OCI-LY3 (cell line): Measurements from ENCODE around the gene KAZN.

ENCODE experiments used
- EZH2phosphoT487 ChIP-seq: fragments of 200-600 bp; shearing (Covaris generic); IDR thresholded peaks from 2 replicates; pipeline ENCODE4 v1.6.1; 2018; ENCODE audit warnings: antibody characterized with exemption, mixed run types, low read depth
- TF ChIP-seq, protein P1 (sequence below): fragments of 200-600, 300-600 bp; sonication (generic); IDR thresholded peaks from 2 replicates; pipeline ENCODE4 v1.5.1; 2014; ENCODE audit warnings: antibody characterized with exemption, low read length, low read depth

GRCh38 chr1:14652840-14653239 is 54.4 kb downstream of the KAZN start:
- TF ChIP-seq, protein P1, sequence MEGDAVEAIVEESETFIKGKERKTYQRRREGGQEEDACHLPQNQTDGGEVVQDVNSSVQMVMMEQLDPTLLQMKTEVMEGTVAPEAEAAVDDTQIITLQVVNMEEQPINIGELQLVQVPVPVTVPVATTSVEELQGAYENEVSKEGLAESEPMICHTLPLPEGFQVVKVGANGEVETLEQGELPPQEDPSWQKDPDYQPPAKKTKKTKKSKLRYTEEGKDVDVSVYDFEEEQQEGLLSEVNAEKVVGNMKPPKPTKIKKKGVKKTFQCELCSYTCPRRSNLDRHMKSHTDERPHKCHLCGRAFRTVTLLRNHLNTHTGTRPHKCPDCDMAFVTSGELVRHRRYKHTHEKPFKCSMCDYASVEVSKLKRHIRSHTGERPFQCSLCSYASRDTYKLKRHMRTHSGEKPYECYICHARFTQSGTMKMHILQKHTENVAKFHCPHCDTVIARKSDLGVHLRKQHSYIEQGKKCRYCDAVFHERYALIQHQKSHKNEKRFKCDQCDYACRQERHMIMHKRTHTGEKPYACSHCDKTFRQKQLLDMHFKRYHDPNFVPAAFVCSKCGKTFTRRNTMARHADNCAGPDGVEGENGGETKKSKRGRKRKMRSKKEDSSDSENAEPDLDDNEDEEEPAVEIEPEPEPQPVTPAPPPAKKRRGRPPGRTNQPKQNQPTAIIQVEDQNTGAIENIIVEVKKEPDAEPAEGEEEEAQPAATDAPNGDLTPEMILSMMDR = no peak
- no peak for TF ChIP-seq EZH2phosphoT487
